Prostate gland (tissue), 2 donors: ENCODE data around the gene SNX6.
"Not testable (repeated sequence)": the region's sequence is repeated elsewhere in the genome, so short reads cannot be mapped to it uniquely, and the experiment has no call there.

Source experiments
- POLR2A ChIP-seq: fragments of 450-650 bp; IDR thresholded peaks from one replicate; pipeline ENCODE4 v1.6.1; 2016; ENCODE audit warnings: antibody characterized with exemption, mild to moderate bottlenecking
- POLR2AphosphoS5 ChIP-seq: sonication (generic); formaldehyde crosslinking; IDR thresholded peaks from one replicate; pipeline ENCODE4 v1.6.1; 2017; ENCODE audit warnings: antibody characterized with exemption
- TF ChIP-seq, protein P1 (sequence below), 4 experiments: fragments of 200-600 bp in 2 of 4; fragments of 450-650 bp in 2 of 4; sonication (generic) in 2 of 4; IDR thresholded peaks; 1 replicate in 3 of 4; 2 replicates in 1 of 4; pipeline ENCODE4 v1.5.1; 2016 to 2019; ENCODE audit warnings: antibody characterized with exemption in 4 of 4, mild to moderate bottlenecking in 2 of 4, moderate library complexity in 2 of 4

DNA sequence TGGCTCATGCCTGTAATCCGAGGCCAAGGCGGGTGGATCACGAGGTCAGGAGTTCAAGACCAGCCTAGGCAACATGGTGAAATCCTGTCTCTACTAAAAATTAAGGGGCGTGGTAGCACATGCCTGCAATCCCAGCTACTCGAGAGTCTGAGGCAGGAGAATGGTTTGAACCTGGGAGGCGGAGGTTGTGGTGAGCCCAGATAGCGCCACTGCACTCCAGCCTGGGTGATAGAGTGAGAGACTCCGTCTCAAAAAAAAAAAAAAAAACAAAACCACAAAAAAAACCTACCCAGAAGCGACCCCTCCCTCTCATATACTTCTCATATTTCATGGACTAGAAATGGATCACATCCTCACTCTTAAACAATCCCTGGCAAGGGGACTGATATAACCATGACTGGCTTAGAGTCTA, 4.4 kb upstream of the SNX6 start:
- TF ChIP-seq, protein P1, sequence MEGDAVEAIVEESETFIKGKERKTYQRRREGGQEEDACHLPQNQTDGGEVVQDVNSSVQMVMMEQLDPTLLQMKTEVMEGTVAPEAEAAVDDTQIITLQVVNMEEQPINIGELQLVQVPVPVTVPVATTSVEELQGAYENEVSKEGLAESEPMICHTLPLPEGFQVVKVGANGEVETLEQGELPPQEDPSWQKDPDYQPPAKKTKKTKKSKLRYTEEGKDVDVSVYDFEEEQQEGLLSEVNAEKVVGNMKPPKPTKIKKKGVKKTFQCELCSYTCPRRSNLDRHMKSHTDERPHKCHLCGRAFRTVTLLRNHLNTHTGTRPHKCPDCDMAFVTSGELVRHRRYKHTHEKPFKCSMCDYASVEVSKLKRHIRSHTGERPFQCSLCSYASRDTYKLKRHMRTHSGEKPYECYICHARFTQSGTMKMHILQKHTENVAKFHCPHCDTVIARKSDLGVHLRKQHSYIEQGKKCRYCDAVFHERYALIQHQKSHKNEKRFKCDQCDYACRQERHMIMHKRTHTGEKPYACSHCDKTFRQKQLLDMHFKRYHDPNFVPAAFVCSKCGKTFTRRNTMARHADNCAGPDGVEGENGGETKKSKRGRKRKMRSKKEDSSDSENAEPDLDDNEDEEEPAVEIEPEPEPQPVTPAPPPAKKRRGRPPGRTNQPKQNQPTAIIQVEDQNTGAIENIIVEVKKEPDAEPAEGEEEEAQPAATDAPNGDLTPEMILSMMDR (IDR thresholded peaks at IDR 0.05): not testable (repeated sequence)
- not testable (repeated sequence) for TF ChIP-seq POLR2AphosphoS5, POLR2A
